Dendritic cell treated with granulocyte-macrophage colony-stimulating factor and Interleukin-4, amounts not matched to agents 40 ng/mL and 50 ng/mL, for 4 days (primary cell): Measurements from ENCODE around the gene ZCCHC2.

Experiments used
- H3K27ac Mint-ChIP-seq: one replicate; pipeline ENCODE4 v1.8.0; 2022; ENCODE audit warnings: mild to moderate bottlenecking, mixed read lengths
- H3K27me3 Mint-ChIP-seq: one replicate; pipeline ENCODE4 v1.8.0; 2022; ENCODE audit warnings: mild to moderate bottlenecking, mixed read lengths
- H3K36me3 Mint-ChIP-seq: one replicate; pipeline ENCODE4 v1.8.0; 2022; ENCODE audit warnings: low read depth, mixed read lengths
- H3K4me1 Mint-ChIP-seq: one replicate; pipeline ENCODE4 v1.8.0; 2022; ENCODE audit warnings: low read depth, mixed read lengths
- H3K4me3 Mint-ChIP-seq: one replicate; pipeline ENCODE4 v1.8.0; 2022; ENCODE audit warnings: mild to moderate bottlenecking, moderate library complexity, mixed read lengths
- H3K9me3 Mint-ChIP-seq: one replicate; pipeline ENCODE4 v1.8.0; 2022; ENCODE audit warnings: mixed read lengths
- intact Hi-C: fragments of 100-400 bp; cut with micrococcal nuclease; formaldehyde crosslinking; loops from one replicate; pipeline ENCODE4 v1.15.0; 2022

ZCCHC2 gene

DNA sequence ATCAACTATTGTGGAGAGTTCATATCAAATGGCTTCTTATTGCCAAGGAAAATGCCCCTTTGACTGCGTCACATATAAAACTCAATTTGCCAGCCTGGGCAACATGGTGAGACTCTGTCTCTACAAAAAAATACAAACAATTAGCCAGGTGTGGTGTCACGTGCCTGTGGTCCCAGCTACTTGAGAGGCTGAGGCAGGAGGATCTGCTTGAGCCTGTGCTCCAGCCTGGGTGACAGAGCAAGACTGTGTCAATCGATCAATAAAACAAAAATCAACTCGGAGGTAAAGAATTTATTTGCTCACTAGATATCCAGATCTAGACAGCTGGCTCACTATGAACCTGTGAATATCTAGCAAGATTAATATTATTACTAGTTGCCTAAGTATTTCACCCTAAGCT, 1.7 kb upstream of the ZCCHC2 start:
- intact Hi-C loops = loop anchor here (5.0 kb wide), 2 partner anchors 69 to 94 kb away; no protein-coding TSS in a partner anchor
- Mint-ChIP-seq H3K27ac (no peak overlapping the region), H3K36me3 (peaks cover 22% of the 10 kb centered on the region), H3K27me3 (peaks cover 5% of the 10 kb centered on the region), H3K4me1 (peaks cover 32% of the 10 kb centered on the region), H3K9me3 (no peaks in the 10 kb centered on the region), H3K4me3 (peak overlapping the region; percentile 23)

DNA sequence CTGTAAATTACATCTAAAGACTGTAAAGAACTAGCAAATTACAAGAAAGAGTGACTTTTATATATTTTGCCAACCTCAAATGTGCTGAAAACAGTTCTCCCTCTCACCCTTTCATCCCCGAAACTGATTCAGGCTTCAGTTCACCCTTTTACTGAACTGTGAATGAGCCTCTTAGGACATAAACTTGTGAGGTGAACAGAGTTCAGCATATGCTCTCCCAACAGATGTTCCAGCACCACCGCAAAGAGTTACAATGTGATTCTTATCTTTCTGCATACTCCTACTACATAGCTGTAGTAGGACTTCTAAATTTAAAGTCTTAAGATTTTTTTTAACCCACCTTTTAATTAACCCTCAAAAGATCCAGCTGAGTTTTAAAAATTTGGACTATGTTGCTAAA, 1.2 kb upstream of the ZCCHC2 start:
- H3K9me3 Mint-ChIP-seq = no peaks in the 10 kb centered on the region
- peak overlapping the region; percentile 80 for H3K4me3 Mint-ChIP-seq
- H3K36me3 Mint-ChIP-seq = peaks cover 22% of the 10 kb centered on the region
- H3K4me1 Mint-ChIP-seq = peaks cover 33% of the 10 kb centered on the region
- peak overlapping the region; percentile 89 for H3K27ac Mint-ChIP-seq
- peaks cover 5% of the 10 kb centered on the region for H3K27me3 Mint-ChIP-seq
- intact Hi-C loops = loop anchor here (5.0 kb wide), 2 partner anchors 69 to 94 kb away; no protein-coding TSS in a partner anchor

GRCh38 chr18:62522178-62522503, 684 bp upstream of the ZCCHC2 start:
- Mint-ChIP-seq H3K27ac (peak overlapping the region; percentile 89), H3K4me3 (peak overlapping the region; percentile 80), H3K27me3 (peaks cover 5% of the 10 kb centered on the region), H3K4me1 (peaks cover 33% of the 10 kb centered on the region), H3K9me3 (no peaks in the 10 kb centered on the region), H3K36me3 (peaks cover 22% of the 10 kb centered on the region)
- intact Hi-C loops = loop anchor here (2.0 to 5.0 kb wide), 3 partner anchors 70 to 335 kb away; partner anchors contain the start of genes PIGN and RELCH

- Mint-ChIP-seq H3K36me3 (peaks cover 22% of the 10 kb centered on the region), H3K27me3 (peaks cover 4% of the 10 kb centered on the region), H3K27ac (peak overlapping the region; percentile 89), H3K9me3 (no peaks in the 10 kb centered on the region), H3K4me1 (peaks cover 29% of the 10 kb centered on the region), H3K4me3 (peak overlapping the region; percentile 80)
- intact Hi-C loops = loop anchor here (2.0 to 5.0 kb wide), 3 partner anchors 71 to 336 kb away; partner anchors contain the start of genes PIGN and RELCH
Observed at GRCh38 chr18:62523255-62523588, 397 bp downstream of the ZCCHC2 start.

DNA sequence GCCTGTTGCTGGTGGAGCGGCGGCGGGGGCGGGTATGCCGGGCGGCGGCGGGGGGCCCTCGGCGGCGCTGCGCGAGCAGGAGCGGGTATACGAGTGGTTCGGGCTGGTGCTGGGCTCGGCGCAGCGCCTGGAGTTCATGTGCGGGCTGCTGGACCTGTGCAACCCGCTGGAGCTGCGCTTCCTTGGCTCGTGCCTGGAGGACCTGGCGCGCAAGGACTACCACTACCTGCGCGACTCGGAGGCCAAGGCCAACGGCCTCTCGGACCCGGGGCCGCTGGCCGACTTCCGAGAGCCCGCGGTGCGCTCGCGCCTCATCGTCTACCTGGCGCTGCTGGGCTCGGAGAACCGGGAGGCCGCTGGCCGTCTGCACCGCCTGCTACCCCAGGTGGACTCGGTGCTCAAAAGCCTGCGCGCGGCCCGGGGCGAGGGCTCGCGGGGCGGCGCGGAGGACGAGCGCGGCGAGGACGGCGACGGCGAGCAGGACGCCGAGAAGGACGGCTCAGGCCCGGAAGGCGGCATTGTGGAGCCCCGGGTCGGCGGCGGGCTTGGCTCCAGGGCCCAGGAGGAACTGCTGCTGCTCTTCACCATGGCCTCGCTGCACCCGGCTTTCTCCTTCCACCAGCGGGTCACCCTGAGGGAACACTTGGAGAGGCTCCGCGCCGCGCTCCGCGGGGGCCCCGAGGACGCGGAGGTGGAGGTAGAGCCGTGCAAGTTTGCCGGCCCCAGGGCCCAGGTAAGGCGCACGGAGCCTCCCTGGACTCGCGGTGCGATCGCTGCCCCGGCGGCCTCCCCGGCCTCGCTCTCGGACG, 1.0 kb downstream of the ZCCHC2 start:
- H3K27ac Mint-ChIP-seq = peak overlapping the region; percentile 89
- H3K4me3 Mint-ChIP-seq = peak overlapping the region; percentile 91
- peaks cover 22% of the 10 kb centered on the region for H3K36me3 Mint-ChIP-seq
- no peaks in the 10 kb centered on the region for H3K9me3 Mint-ChIP-seq
- H3K4me1 Mint-ChIP-seq = peaks cover 23% of the 10 kb centered on the region
- H3K27me3 Mint-ChIP-seq = peaks cover 4% of the 10 kb centered on the region
- intact Hi-C loops = loop anchor here (2.0 to 5.0 kb wide), 3 partner anchors 72 to 337 kb away; partner anchors contain the start of genes PIGN and RELCH

DNA sequence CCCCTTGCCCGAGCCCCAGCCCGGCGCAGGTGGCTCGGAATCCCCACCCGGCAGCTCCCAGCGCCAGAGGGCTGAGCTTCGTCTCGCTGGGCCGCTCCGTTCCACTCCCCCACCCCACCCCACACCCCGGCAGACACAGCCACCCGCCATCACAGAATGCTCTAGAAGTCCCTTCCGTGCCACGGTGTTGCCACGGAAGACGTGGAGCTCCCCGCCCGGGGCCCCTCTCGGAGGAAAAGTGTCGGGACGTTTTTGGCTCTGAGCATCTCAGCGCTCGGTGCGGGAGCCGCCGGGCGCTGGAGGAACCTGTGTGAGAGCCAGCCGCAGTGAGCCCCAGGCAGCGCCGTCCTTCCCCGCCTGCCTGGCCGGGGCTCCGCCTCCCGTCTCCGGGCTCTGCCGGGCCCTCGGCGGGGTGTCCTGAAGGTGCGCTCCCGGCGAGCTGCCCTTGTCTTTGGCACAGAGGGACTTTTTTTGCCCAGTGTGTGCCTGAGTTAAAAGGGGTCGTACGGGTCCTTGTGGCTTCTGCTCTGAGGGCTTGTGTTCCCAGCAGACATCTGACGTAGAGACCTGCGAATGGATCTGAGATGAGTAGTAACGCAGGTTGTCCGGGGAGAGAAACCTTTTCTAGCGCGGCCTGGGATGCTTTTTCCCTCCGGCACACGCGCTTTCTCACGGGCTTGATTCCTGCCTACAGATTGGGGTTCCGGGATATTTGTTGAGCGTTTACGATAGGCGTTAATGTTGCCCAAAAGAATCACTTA, 1.8 kb downstream of the ZCCHC2 start:
- H3K4me3 Mint-ChIP-seq = peak overlapping the region; percentile 91

GRCh38 chr18:62525608-62526007, 2.8 kb downstream of the ZCCHC2 start:
- intact Hi-C loops = no loop called here

More for the DNA sequence above, 1.8 kb downstream of the ZCCHC2 start:
- H3K36me3 Mint-ChIP-seq = peaks cover 22% of the 10 kb centered on the region
- H3K27ac Mint-ChIP-seq = peak overlapping the region; percentile 89
- intact Hi-C loops = loop anchor here (5.0 kb wide), 2 partner anchors 72 to 97 kb away; no protein-coding TSS in a partner anchor
- H3K4me1 Mint-ChIP-seq = peaks cover 30% of the 10 kb centered on the region
- H3K9me3 Mint-ChIP-seq = no peaks in the 10 kb centered on the region
- H3K27me3 Mint-ChIP-seq = peaks cover 4% of the 10 kb centered on the region

DNA sequence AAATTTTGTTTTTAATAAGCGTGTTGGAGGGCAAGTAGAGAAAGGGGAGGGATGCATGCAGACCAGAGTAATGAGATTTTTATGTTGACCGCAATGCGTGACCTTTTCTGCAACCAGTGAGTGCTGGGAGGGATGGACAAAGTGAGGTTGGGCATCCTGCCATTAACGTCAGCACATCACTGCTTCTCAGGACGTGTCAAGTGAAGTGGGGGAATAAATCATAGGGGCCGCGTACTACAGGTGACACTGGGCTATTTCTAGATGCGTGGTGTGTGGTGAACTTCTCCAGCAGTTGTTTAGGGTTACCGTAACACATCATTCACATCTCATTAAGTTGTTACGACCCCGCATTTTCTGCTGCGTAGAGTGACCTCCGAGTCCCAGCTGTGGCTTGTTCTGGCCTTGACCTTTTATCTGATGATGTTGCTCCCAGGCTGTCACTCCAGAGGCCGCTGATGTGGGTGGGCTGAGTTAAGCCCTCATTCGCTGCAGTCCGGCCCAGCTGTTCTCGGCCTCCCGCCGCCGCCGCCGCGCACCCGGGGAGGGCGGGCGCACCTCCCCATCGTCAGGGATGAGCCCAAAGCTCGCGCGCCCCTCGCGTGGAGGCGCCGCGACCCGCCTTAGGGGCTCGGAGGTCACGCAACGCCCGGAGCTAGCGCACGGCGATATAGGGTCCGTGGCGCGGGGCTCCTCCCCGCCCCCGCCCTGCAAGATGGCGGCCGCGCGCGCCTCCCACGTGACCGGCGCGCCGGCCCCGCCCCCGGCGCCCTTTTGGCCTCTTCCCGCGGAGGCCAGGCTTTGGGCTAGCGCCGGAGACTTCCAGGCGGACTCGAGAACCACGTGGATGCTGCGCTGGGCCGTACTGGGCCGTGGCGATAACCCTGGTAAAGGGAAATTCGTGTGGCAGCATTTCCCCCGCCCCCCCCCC, 3.5 kb downstream of the ZCCHC2 start:
- Mint-ChIP-seq H3K27me3 (no peaks in the 10 kb centered on the region), H3K4me3 (peak overlapping the region; percentile 91), H3K9me3 (no peaks in the 10 kb centered on the region), H3K36me3 (peaks cover 22% of the 10 kb centered on the region), H3K4me1 (peaks cover 37% of the 10 kb centered on the region), H3K27ac (peak overlapping the region; percentile 89)
- intact Hi-C loops = no loop called here

More at GRCh38 chr18:62525608-62526007, 2.8 kb downstream of the ZCCHC2 start:
- H3K27me3 Mint-ChIP-seq = peaks cover 4% of the 10 kb centered on the region
- H3K27ac Mint-ChIP-seq = peak overlapping the region; percentile 89
- H3K9me3 Mint-ChIP-seq = no peaks in the 10 kb centered on the region
- H3K4me1 Mint-ChIP-seq = peaks cover 38% of the 10 kb centered on the region
- peaks cover 22% of the 10 kb centered on the region for H3K36me3 Mint-ChIP-seq
- peak overlapping the region; percentile 91 for H3K4me3 Mint-ChIP-seq

DNA sequence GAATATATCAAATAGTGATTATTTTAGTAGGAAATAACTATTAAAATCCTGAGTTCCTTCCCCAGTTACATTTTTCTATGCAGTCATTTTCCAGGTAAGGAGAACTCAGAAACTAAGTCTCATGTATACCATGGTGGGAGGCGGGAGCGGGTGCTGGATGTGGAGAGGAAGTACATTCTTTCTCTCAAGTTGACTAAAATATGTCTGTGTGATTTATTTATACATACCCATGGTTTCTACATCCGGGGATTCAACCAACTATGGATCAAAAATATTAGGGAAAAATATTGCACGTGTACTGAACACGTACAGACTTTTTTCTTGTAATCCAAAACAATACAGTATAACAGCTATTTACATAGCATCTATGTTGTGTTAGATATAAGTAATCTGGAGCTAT, 6.8 kb downstream of the ZCCHC2 start:
- H3K4me3 Mint-ChIP-seq = no peak overlapping the region
- H3K36me3 Mint-ChIP-seq = peaks cover 27% of the 10 kb centered on the region
- no peaks in the 10 kb centered on the region for H3K9me3 Mint-ChIP-seq
- intact Hi-C loops = no loop called here
- H3K27ac Mint-ChIP-seq = no peak overlapping the region
- H3K4me1 Mint-ChIP-seq = peaks cover 55% of the 10 kb centered on the region
- no peaks in the 10 kb centered on the region for H3K27me3 Mint-ChIP-seq

GRCh38 chr18:62531078-62531477, 8.3 kb downstream of the ZCCHC2 start:
- intact Hi-C loops = no loop called here
- Mint-ChIP-seq H3K4me1 (peaks cover 52% of the 10 kb centered on the region), H3K36me3 (peaks cover 14% of the 10 kb centered on the region), H3K27ac (no peak overlapping the region), H3K9me3 (no peaks in the 10 kb centered on the region), H3K4me3 (no peak overlapping the region), H3K27me3 (no peaks in the 10 kb centered on the region)

DNA sequence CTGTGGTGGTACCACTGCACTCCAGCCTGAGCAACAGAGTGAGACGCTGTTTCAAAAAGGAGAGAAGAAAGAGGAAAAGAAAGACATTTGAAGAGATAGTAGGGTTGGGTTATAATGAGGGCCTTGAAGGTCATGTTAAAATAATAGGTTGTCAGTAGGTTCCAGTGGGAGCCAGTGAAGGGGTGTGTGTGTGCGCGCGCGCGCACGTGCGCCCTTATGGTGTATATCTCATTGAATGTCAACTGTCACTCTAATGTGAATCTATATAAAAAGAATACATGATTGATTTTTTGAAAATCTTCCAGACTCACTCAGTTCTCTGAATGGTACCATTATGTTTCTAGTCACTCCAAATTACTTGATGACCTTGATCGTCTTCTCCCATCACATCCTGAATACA, 9.1 kb downstream of the ZCCHC2 start:
- no peak overlapping the region for H3K4me3 Mint-ChIP-seq
- H3K9me3 Mint-ChIP-seq = no peaks in the 10 kb centered on the region
- no peaks in the 10 kb centered on the region for H3K27me3 Mint-ChIP-seq
- peaks cover 14% of the 10 kb centered on the region for H3K36me3 Mint-ChIP-seq
- peaks cover 53% of the 10 kb centered on the region for H3K4me1 Mint-ChIP-seq
- H3K27ac Mint-ChIP-seq = no peak overlapping the region
- intact Hi-C loops = no loop called here

GRCh38 chr18:62536005-62536404, 13.2 kb downstream of the ZCCHC2 start:
- H3K9me3 Mint-ChIP-seq = no peaks in the 10 kb centered on the region
- peaks cover 45% of the 10 kb centered on the region for H3K4me1 Mint-ChIP-seq

More at GRCh38 chr18:62536005-62536404, 13.2 kb downstream of the ZCCHC2 start:
- intact Hi-C loops = no loop called here
- Mint-ChIP-seq H3K27me3 (no peaks in the 10 kb centered on the region), H3K27ac (no peak overlapping the region), H3K4me3 (no peak overlapping the region), H3K36me3 (peaks cover 30% of the 10 kb centered on the region)
